ENCODE data around the gene IMP4. TPM values are rescaled to one million over a fixed set of nuclear protein-coding genes. Genes with fewer than 3 reads are reported as not detected.

IMP4 gene
- total and polyA plus RNA-seq, 2 donors (not counting 3 experiments of a cell fraction or from before 2014, with no cell fraction given): 74.0 to 149 TPM

DNA sequence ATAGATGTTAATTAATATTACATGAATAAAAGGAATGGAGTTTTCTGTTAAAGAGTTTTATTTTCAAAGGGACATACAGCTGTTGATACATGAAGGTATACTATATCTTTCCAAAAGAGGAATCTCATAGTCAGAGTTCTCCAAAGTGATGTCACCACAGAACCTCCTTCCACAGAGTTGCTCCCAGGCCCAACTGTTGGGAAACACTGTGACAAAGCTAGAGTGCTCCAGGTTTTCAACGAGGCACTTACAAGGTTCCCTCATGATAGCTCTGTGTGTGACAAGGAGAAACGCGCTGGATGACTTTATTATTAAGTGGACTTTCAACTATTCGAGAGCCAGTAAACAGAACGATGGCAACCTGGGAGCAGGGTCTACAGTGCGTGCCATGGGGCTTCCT is 46.7 kb downstream of the IMP4 start:
- CTCF ChIA-PET: interaction anchor here (1.3 to 2.3 kb wide), 4 partner anchors 9 to 34 kb away, joined by 3 to 9 read pairs (median 4); partner anchors contain the start of gene PTPN18
- Histone ChIP-seq H3K27ac (ENCODE audit: insufficient read depth, low read depth, low read length) (no peak overlapping the region), H3K9ac (replicated peaks; ENCODE audit: extremely low read depth, insufficient read depth, low read length) (no peak overlapping the region), H3K27me3 (ENCODE audit: control insufficient read depth in 2 of 2, insufficient read depth in 2 of 2, low read length in 2 of 2) (no peaks in the 10 kb centered on the region), H3K4me1 (ENCODE audit: control insufficient read depth, extremely low read depth, insufficient read depth, low read length) (peaks cover 6% of the 10 kb centered on the region), H4K20me1 (replicated peaks; ENCODE audit: control insufficient read depth, extremely low read depth, insufficient read depth, low read length) (no peaks in the 10 kb centered on the region), H3K36me3 (ENCODE audit: control insufficient read depth in 2 of 2, extremely low read depth in 1 of 2, insufficient read depth in 2 of 2, low read length in 2 of 2) (no peaks in the 10 kb centered on the region), H3K9me1 (replicated peaks; ENCODE audit: control insufficient read depth, extremely low read depth, insufficient read depth, low read length) (no peaks in the 10 kb centered on the region), H3K79me2 (ENCODE audit: control insufficient read depth, insufficient read depth, low read length) (no peaks in the 10 kb centered on the region), H3K9me3 (replicated peaks; ENCODE audit: control insufficient read depth, insufficient read depth, low read length) (no peaks in the 10 kb centered on the region), H2AFZ (ENCODE audit: low read depth, low read length) (no peak overlapping the region), H3K4me2 (ENCODE audit: insufficient read depth, low read length) (no peak overlapping the region), H3K4me3 (replicated peaks in 1 of 3; ENCODE audit: insufficient read depth in 1 of 3, low read depth in 1 of 3, low read length in 3 of 3) (no peak overlapping the region)
- TF ChIP-seq MYC (IDR thresholded peaks at IDR 0.05; ENCODE audit: low read depth, low read length) (no peak), POLR2AphosphoS5 (IDR thresholded peaks at IDR 0.05; ENCODE audit: insufficient read depth, low read depth, low read length) (no peak), POLR2A (IDR thresholded peaks at IDR 0.05; ENCODE audit: low read depth, low read length) (no peak), JUN (IDR thresholded peaks at IDR 0.05; ENCODE audit: borderline replicate concordance, insufficient read depth, insufficient read length, low read depth) (no peak), FOS (IDR thresholded peaks at IDR 0.05; ENCODE audit: borderline replicate concordance, insufficient read depth, low read length) (no peak), GATA2 (IDR thresholded peaks at IDR 0.05; ENCODE audit: insufficient read depth, insufficient read length, low read depth, low read length) (no peak), MAX (IDR thresholded peaks at IDR 0.05; ENCODE audit: insufficient read depth, insufficient read length) (no peak)
- TF ChIP-seq, protein P1, sequence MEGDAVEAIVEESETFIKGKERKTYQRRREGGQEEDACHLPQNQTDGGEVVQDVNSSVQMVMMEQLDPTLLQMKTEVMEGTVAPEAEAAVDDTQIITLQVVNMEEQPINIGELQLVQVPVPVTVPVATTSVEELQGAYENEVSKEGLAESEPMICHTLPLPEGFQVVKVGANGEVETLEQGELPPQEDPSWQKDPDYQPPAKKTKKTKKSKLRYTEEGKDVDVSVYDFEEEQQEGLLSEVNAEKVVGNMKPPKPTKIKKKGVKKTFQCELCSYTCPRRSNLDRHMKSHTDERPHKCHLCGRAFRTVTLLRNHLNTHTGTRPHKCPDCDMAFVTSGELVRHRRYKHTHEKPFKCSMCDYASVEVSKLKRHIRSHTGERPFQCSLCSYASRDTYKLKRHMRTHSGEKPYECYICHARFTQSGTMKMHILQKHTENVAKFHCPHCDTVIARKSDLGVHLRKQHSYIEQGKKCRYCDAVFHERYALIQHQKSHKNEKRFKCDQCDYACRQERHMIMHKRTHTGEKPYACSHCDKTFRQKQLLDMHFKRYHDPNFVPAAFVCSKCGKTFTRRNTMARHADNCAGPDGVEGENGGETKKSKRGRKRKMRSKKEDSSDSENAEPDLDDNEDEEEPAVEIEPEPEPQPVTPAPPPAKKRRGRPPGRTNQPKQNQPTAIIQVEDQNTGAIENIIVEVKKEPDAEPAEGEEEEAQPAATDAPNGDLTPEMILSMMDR (IDR thresholded peaks at IDR 0.05; ENCODE audit: extremely low read depth in 1 of 2, insufficient read depth in 1 of 2, low read depth in 1 of 2, low read length in 2 of 2): no peak
- no TSS peak for BruUV-seq (replicated peaks)
- POLR2A ChIA-PET: no interaction called here
- no peak for FAIRE-seq
- intact Hi-C loops (cut with micrococcal nuclease): no loop called here
- DNase-seq (ENCODE audit: low read depth, low spot score): no peak
- dilution Hi-C loops (cut with MboI; ENCODE audit: extremely low pct_ligation_motif_present, low sequenced_read_pairs): no loop called here

All from endothelial cell of umbilical vein (primary cell).